C4-2B (cell line): ENCODE measurements around the gene DGKB.

Experiments used
- CTCF ChIP-seq: fragments of 450-650 bp; conservative IDR thresholded peaks from 2 replicates; pipeline ENCODE4 v1.5.1; 2017; ENCODE audit warnings: mild to moderate bottlenecking
- ZFX ChIP-seq: fragments of 450-650 bp; IDR thresholded peaks from 2 replicates; pipeline ENCODE4 v1.6.1; 2017

GRCh38 chr7:14583518-14583917 lies 319.0 kb downstream of the DGKB start:
- no peak for TF ChIP-seq CTCF
- TF ChIP-seq ZFX, result no peak
